Measurements from ENCODE around the gene WFDC12.

DNA sequence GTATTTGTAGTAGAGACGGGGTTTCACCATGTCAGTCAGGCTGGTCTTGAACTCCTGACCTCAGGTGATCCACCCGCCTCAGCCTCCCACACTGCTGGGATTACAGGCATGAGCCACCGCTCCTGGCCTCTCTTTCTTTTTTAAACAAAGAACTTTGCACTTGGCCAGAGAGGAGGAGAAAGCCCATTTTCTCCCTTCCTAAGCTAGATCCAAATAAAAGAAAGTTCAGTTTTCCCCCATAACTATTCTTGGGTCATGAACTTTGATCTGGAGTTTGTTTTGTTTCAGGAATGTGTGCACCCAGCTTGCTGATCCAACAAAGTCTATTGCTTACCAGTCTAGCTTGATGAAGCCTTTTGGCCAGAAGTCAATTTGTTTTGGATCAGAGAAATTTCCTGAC lies 46.7 kb downstream of the WFDC12 start:
- no peak for TF ChIP-seq ZNF274 (IDR thresholded peaks at IDR 0.05; ENCODE audit: low read depth, low read length)
- no peak for TF ChIP-seq YY1 (IDR thresholded peaks at IDR 0.05; ENCODE audit: insufficient read depth, insufficient read length)
- no peak for TF ChIP-seq SUZ12 (IDR thresholded peaks at IDR 0.05; ENCODE audit: extremely low read depth, insufficient read depth, insufficient read length)

Measured in NT2/D1 (cell line).